Hematopoietic multipotent progenitor cell treated with erythropoietin and hydrocortisone succinate and interleukin-3 and kit ligand, for 17 days (in vitro differentiated cells): Measurements from ENCODE around the gene ATP4A.

ENCODE experiments used
- DNase-seq: peaks from one replicate; pipeline ENCODE4 v3.0.0-alpha.2; 2015; ENCODE audit warnings: low spot score

Gene ATP4A

DNA sequence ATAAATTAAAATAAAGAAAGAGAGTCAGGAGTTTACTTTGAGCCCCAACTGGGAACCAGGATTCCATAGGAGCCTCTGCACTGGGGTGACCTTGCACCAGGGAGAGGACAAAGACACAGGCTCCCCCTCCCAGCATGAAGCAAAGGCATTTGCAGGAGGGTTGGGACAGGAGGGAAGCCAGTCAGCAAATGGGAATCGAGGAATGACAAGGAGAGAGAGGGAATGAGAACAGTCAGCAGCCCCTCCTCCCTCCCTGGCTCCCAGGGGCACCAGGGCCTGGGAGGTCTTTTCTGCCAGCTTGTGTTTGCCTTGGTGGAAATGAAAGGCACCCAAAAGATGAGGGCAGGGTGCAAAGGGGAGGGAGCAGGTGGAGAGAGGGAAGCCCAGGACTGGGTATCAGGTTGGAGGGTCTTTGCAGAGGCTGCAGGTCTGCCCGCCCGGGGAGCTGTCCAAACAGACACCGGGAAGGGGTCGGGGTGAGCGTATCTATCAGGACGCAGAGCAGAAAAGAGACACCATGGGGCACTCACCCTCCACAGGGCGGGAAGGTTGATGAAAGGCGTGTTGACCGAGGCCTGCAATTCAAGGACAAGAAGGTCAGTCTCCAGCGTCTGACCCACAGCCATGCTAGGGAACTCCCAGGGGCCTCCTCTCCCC is 39.1 kb downstream of the ATP4A start:
- no peak for DNase-seq

DNA sequence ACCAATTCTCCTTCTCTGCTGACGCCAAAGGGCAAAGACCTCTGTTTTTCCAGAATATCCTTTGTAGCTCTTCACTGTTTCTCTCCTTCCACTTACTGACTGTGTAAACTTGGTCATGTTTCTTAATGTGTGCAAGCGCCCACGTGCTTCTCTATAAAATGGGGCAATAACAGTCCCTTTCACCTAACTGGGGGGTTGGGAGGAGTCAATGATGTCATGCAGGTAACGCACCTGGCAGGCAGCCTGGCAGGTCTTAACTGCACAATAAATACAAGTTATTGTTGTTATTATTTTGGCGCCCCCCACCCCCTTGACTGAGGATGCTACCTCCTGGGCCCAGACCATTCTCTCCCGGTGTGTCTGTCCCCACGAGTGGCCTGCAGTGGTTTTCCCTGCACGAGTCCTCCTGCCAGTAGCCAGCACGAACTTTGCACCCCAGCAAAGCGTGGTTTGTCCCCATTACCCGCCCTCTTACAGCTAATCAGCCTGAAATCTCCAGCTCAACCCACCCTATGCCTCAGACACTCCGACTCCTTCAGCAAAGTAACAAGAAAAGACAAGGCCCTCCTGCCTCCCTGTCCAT is 40.6 kb downstream of the ATP4A start:
- DNase-seq = no peak

DNA sequence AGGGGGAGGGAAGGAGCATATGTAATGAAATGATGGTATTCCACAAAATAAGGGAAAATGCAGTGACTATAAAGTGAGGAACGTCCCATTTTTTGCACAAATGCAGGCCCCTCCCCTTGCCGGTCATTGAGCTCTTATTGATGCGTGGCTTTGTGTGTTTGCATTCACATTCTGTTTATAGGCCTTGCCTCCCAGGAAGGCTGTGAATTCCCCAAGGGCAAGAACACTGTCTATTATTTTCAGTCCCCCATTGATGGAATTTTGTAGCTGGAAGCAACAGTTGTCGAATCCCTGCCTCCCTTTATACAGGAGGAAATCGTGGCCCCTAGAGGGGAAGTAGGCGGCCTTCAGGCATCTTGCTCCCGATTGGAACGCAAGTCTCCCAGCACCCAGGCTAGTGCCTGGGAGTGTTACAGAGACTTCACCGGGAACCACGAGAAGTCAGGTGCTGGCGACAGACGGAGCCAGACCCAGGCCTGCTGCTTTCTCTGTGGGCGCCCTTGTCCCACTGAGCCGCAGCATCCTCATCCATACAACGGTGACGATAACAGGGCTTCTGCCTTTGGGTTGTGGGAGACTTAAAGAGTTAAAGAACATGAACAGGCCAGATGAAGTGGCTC is 42.2 kb downstream of the ATP4A start:
- DNase-seq = no peak

DNA sequence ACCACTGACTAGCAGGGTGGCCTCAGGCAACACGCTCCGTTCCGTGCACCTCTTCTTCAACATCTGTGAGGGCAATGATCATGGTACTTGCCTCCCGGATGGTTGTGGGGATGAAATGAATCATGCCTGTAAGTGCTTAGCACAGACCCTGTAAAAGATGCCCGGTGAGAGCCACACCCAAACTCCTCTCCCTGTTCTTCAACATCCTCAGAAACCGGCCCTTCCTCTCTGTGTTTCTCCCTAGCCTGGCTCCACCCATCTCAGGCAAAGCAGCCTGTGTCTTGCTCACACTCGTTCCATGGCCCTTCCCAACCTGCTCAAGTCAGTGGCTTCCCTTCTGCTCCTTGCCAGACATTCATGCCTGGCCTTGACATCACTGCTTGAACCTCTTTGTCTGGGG is 44.2 kb downstream of the ATP4A start:
- DNase-seq = no peak

DNA sequence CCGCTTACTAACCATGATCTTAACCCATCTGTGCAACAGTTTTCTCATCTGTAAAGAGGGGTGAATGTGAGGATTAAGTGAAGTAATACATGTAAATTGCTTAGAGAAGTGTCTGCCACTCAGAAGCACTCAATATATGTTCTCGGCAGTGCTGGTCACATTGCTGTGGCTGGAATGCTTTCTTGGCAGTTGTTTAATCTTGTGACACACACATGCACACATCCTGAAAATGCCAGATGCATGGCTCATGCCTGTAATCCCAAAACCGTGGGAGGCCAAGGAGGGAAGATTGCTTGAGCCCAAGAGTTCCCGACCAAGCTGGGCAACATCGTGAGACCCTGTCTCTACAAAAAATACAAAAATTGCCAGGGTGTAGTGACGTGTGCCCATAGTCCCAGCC is 45.1 kb downstream of the ATP4A start:
- no peak for DNase-seq

DNA sequence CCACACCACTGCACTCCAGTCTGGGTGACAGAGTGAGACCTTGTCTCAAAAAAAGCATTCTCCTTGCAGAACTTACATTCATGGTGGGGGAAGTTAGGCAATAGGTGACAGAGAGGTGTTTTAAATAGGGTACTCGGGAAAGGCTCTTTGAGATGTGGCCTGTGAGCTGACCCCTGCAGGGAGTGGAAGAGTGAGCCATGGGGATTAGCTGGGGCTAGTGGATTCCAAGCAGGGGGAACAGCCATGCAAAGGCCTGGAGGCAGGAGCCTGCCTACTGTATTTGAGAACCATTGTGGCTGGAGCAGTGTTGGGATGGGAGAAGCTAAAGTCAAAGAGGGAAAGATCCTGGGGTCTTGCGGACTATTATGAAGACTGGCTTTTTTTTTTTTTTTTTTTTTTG is 46.1 kb downstream of the ATP4A start:
- DNase-seq = no peak

DNA sequence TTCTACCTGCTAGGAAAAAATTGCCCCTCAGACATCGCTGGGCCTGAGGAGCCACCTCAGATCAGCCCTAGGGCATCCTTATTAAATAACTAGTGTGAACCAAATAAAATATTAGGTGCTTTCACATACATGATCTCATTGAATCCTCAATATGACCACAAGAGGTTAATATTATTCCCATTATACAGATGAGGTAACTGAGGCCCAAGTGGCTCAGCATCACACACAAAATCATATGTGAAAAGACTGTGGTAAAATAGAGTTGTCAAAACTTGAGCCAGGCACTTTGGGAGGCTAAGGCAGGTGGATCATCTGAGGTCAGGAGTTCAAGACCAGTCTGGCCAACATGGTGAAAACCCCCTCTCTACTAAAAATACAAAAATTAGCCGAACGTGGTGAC is 47.1 kb downstream of the ATP4A start:
- no peak for DNase-seq

DNA sequence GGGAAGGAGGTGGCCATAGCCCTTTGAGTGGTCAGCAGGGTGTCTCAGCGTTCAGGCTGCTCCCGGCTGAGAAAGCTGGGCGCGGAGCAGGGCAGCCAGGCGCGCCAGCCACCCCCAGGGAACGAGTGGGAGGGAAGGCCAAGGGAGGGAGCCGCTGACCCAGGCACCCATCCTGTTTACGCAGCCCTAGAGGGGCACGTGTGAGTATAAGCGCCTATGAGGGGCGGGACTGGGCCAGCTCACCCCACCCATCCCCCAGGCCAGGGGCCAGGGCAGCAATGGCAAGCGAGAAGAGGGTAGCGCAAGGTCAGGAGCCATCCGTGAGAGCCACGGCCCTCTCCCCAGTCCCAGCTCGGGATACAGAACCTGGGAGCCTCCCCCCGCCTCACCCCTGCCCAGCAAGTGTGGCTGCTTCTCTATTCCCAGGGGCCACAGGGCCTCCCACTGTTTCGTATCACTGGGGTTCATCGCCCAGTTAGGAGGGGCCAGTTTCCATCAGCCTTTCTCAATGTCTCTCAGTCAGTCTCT is 49.1 kb downstream of the ATP4A start:
- DNase-seq = no peak

DNA sequence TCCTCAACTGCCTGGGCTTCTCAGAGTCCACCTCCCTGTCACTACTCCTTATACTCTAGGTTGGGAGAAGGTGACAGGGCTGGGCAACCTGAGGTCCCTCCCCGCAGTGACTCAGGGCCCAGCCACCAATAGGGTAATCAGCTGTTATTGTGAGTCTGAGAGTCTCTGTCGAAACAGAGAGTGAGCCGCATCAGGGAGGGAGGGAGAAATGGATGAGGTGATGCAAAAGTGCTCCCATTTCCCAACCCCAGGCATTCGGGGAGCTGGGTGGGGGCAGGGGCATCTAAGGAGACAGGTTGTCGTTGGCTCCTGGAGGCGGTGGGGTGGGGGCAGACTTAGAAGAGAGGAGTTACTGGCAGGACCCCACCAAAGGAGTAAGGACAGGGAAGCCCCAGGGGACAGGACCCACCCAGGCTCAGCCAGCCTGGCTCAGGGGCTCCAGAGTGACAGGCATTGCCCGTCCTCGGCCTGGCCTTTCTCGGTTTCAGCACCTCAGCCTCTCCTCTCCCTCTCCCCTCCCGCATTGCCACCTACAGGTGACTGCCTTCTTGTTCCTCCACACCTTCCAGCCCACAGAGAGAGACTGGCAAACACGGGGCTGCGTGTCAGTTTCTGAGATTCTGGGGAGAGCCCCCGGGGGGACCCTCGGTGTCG is 49.7 kb downstream of the ATP4A start, which contains the start of gene DMKN:
Gene DMKN, minus strand, starts transcription at position 22 of the 654 bp plus-strand sequence. CDS start 174 bp downstream, outside the sequence.
- no peak for DNase-seq

DNA sequence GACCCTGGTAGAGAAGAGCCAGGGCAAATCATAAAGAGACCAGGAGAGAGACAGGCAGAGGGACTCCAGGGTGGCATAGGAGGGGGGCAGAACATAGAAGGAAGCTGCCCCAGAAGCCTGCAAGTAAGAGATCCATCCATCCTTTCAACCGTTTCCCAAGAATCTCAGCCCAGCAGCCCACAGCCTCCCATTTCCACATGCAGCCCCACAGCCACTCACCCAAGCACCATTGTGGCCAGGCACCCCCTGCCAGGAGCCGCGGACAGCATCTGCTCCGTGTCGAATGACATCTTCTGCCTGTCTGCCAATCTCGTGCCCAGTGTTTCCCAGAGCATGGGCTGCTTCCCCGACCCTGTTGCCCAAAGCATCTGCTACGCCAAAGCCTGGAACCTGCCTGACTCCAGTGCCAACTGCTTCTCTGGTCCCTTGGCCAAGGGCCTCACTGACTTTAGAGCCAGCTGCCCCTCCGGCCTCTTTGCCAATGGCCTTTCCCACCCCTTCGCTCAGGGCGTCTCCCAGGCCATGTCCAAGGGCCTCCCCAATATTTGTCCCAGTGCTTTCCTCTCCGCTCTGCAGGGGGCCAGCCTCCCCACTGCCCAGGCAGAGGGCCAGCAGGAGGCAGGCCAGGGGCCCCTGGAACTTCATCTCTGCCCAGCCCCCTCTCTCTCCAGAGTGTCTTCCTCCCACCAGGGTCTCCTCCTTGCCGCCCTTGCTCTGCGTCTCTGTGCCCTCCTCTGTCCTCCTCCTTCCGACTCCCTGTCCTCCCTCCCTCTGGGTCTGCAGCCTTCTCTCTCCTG is 50.4 kb downstream of the ATP4A start:
- no peak for DNase-seq

DNA sequence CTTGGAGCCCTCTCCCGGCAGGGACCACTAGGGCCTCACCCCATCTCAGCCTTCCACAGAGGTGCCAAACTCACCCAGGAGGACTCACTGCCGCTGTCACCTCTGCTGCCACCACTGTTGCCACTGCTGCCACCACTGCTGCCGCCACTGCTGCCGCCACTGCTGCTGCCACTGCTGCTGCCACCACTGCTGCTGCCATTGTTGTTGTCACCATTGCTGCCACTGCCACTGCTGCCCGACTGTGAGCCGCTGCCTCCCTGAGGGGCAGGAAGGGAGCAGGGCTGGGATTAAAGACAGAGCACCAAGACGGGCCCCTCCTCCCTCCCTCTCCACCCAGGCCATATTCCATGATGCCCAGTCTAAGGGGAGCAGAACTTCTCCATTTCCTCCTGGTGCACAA is 52.1 kb downstream of the ATP4A start:
- DNase-seq = no peak

DNA sequence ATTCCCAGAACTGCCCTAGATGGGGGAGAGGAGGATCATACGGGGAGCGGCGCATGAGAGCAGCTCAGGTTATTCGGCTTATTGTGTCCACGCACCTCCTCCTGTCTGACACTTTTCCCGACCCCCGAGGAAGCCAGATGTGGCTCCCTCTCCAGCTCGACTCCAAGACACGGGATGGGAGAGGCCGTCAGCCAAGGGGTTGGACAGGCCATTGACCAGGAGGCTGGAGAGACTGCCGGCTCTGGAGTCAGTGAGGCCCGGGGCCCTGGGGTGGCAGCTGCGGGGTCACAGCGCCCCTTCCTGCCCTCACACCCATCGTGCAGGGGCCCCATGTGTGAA is 52.9 kb downstream of the ATP4A start:
- DNase-seq = no peak

DNA sequence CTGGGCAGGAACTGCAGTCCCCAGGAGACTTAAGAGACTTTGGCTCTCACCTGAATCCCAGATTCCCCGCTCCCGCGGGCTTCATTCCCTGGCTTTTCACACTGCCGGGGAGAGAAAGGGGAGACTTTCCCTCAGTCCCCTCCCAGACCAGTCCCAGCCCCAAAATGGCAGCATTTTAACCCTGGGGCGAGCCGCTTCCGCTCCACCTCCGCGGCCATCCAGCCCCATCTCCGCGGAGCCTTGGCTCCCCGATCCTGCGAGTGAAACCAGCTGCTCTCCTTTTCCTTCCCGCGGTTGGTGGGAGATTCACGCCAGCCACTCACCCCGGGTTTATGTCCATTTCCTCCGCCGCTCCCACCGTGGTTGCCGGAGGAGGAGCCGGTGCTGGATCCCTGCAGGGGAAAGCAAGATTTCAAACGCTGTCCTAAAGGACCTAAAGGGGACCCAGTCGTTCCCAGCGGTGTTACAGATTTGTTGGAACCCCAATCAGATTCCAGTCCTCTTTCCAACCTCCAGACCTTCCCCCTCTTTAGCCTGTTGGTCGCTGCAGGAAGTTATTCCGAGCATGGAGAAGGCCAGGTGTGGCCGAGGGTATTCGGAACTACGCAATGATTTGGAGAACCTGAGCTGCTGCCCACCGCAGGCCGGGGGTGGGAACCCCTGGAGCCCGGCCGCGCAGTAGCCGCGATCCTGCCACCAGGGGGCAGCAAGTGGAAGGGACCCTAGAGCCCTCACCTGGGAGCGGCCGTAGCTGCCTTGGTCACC is 53.4 kb downstream of the ATP4A start:
- DNase-seq = peak; percentile 61

DNA sequence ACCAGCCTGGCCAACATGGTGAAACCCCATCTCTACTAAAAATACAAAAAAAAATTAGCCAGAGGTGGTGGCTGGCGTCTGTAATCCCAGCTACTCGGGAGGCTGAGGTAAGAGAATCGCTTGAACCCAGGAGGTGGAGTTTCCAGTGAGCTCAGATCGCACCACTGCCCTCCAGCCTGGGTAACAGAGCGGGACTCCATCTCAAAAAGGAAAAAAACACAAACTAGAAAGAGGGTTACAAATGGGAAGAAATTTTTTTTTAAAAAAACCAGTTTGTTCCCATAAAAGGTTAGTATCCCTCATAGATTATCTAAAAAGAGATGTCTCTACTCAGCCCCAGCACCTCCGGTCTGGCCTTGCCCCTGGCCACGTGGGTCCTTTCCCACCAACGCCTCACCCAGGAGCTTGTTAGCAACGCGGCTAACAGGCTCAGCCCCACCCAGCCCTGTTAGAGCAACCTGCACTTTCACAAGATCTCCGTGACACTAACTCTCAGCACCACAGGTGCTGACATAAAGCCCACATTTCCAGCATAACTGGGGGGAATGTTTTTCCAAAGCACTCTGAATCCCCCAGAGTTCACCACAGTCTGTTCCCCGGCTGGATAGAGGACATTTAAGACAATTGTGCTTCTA is 54.3 kb downstream of the ATP4A start:
- DNase-seq = no peak

DNA sequence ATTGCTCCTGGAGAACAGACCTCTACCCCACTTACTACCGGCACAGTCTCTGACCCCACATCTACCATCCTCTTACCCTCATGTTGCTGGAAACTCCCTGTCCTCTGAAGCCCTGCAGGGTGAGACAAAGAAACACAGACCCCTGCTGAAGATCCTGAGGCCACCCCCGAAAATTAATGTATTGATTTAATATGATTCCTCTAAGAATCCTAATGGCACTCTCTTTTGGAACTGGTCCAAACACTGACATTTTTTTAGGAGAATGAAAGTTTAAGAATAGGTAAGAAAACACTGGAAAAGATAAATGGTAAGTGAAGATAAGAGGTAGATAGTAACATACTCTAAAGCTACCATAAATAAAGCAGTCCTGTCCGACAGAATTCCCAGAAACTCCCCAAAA is 55.3 kb downstream of the ATP4A start:
- no peak for DNase-seq

DNA sequence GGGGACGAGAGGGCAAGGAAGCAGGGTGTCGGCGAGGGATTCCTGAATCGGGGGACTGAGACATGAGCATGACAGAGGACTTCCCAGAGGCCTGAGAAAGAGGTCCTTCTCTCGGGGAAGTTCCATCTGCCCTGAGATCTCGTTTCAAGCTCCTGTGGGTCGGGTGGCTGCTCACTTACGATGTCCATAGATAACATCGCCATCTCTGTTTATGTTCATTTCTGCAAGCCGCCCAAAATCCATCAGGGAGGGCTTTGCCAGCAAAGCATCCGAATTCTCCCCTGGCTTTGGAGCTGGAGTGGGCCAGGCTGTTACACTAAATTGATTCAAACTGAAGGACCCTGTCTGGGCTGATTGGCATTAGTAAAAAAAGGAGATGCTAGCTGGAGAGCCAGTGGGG is 55.9 kb downstream of the ATP4A start:
- no peak for DNase-seq

DNA sequence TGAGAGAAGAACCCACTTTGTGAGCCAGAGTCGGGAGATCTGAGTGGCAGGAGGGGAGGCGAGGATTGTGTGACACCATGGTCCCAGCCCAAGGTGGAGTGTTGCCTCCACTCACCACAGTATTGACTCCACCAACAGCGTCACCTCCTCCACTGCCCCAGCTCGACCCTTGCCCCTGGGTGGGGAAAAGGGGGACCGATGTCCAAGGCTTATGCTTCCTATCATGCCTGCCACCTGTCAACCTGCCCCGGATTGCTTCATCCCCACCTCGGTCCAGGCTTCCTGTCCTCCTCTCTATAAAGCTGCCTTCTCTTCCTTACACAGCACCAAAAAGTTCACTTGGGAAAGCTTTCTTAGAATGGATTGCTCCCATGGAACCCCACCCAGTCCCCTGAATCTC is 57.4 kb downstream of the ATP4A start:
- no peak for DNase-seq

DNA sequence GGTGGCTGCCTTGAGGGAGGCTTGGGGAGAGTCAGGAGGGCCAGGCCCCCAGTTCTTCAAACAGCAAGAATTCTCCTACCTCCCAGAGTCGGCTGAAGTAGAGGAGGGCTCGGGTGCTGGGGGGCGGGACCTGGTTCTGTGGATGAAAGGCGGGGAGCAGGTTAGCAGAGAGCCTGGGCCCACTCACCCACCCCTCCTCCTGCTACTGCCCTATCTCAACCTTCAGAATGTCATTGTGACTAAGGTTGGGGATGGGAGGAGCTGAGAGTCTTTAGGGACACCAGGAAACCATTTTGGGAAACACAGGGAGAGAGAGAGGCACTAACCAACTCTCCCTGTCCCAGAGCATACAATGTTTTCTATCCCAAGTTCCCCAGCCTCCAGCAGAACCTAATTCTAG is 60.7 kb downstream of the ATP4A start:
- DNase-seq = no peak

DNA sequence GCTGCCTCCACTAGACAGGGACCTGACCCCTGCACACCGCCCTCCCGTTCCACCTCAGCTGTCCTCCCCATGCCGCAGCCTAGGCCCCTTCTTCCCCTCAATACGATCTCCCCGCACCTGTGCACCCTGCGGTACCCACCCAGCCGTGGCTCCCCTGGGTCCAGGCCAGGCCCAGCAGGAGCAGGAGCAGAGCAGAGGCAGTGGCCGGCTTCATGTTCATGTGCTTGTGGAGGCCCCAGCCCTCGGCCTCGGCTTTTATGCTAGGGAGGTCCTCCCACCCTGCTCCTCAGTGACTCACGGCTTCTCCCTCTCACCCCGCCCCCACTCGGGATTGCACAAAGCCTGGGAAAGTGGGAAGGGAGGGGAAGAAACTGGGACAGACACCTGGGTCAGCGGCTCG is 61.8 kb downstream of the ATP4A start:
- no peak for DNase-seq

DNA sequence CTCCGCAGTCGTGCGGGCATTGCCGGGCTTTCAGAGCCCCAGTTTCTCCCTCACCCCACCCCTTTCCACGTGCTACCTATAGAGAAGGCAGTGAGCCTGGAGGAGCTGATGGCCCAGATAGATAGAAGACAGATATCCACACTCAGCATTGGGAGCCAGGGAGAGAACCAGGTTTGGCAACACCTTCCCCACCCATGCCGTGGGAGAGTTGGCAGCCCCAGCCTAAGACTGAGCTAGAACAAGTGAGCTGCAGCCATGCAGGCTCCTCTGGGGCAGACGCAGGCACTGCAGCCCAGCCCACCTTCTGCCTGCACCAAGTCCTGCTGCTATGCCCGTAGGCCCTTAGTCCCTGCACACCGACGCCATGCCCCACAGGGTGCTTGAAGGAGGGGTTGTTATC is 62.8 kb downstream of the ATP4A start:
- DNase-seq = no peak
